GM21723 (cell line): ENCODE data around the gene FGF7.
"Not testable (repeated sequence)": the region's sequence is repeated elsewhere in the genome, so short reads cannot be mapped to it uniquely, and the experiment has no call there.

ENCODE experiments used
- ATAC-seq: cut with Tn5 transposase; IDR thresholded peaks from one replicate; pipeline ENCODE4 v1.9.1; 2021; ENCODE audit warnings: mild to moderate bottlenecking, moderate library complexity; ENCODE audit not compliant: unreplicated experiment

Gene FGF7, protein sequence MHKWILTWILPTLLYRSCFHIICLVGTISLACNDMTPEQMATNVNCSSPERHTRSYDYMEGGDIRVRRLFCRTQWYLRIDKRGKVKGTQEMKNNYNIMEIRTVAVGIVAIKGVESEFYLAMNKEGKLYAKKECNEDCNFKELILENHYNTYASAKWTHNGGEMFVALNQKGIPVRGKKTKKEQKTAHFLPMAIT

DNA sequence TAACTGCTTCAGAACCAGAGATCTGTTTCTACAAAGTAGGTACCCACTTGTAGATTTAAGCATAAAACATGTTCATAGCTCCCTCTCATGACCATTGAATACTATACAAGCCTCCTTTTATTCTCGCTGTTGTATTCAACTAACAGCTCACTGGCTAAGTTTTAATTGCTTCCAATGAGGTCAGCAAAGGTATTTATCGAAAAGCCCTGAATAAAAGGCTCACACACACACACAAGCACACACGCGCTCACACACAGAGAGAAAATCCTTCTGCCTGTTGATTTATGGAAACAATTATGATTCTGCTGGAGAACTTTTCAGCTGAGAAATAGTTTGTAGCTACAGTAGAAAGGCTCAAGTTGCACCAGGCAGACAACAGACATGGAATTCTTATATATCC, at the start of gene FGF7:
Gene FGF7, plus strand, starts transcription at position 222 of the 400 bp plus-strand sequence. CDS start 1,056 bp downstream, outside the sequence.
- ATAC-seq, result no peak

DNA sequence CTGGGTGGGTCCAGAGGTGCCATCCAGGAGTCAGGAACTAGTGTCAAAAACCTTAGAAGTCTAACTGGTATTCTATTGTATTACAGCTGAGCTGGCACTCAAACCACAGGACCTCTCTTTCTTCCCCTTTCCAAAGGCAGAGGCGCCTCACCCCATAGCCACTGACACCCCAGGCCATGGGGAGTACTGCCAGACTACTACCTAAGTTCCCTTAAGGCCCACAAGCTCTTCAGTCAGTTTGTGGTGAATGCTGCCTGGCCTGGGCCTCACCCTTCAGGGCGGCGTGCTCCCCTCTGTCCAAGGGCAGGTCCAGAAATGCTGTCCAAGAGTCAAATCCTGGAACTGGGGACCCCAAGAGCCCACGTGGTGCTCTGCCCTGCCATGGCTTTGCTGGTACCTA, 43.0 kb upstream of the FGF7 start:
- no peak for ATAC-seq

DNA sequence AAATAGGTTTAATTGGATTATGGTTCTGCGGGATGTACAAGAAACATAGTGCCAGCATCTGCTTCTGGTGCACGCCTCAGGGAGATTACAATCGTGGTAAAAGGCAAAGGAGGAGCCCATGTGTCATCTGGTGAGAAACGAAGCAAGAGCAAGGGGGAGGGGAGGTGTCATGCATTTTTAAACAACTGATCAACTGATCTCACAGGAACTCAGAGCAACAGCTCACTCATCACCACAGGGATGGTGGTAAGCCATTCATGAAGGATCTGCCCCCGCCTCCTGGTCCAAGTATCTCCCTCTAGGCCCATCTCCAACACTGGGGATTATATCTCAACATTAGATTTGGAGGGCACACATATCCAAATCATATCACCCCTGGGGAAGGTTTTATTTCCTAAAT, 42.1 kb upstream of the FGF7 start:
- ATAC-seq, result no peak

DNA sequence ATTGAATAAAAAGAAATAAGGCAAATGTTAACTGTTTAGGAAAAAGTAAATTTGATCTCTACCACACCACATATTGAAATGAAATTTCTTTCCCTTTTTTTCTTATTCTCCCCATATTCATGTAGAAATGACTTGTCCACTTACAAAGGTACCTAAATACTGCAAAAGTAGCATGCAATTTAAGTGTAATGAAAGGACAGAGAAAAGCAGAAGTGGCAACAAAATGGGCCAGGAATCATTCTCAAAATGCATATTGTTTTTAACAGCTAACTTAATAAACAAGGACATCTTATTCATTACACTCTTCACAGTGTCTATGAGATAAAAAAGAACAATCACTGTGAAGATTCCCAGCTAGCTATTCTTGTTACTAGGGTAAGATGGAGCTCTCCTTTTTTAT, 40.6 kb upstream of the FGF7 start:
- ATAC-seq, result no peak

DNA sequence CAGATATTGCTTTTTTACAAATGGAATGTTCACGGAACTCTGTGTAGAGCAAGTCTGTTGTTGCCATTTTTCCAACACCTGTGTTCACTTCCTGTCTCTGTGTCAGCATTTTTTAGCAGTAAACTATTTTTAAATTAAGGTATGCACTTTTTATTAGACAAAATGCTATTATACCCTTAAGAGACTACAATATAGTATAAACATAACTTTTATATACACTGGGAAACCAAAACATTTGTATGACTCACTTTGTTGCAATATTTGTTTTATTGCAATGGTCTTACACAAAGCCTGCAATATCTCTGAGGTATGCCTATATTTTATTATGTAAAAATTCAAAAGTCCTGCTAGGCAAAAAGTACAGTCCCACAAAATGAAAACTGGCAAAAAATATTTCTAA, 39.8 kb upstream of the FGF7 start:
- no peak for ATAC-seq

DNA sequence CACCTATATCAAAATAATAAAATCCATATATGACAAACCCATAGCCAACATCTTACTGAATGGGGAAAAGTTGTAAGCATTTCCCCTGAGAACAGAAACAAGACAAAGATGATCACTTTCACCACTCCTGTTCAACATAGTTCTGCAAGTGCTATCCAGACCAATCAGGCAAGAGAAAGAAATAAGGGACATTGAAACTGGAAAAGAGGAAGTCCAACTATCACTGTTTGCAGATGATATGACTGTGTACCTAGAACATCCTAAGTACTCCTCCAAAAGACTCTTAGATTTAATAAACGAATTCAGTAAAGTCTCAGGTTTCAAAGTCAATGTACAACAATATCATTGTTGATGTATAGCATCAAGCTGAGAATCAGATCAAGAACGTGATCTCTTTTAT, 35.6 kb upstream of the FGF7 start:
- no peak for ATAC-seq

DNA sequence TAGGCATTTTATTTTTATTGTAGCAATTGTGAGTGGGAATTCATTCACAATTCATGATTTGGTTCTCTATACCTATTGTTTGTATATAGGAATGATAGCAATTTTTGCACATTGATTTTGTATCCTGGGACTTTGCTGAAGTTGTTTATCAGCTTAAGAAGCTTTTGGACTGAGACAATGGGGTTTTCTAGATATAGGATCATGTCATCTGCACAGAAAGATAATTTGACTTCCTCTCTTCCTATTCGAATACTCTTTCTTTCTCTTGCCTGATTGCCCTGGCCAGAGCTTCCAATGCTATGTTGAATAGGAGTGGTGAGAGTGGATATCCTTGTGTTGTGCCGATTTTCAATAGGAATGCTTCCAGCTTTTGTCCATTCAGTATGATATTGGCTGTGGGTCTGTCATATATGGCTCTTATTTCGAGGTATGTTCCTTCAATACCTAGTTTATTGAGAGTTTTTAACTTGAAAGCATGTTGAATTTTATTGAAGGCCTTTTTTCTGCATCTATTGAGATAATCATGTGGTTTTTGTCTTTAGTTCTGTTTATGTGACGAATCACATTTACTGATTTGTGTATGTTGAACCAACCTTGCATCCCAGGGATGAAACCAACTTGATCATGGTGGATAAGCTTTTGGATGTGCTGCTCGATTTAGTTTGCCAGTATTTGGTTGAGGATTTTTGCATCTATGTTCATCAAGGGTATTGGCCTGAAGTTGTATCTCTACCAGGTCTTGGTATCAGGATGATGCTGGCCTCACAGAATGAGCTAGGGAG, 20.3 kb upstream of the FGF7 start:
- ATAC-seq, result not testable (repeated sequence)

DNA sequence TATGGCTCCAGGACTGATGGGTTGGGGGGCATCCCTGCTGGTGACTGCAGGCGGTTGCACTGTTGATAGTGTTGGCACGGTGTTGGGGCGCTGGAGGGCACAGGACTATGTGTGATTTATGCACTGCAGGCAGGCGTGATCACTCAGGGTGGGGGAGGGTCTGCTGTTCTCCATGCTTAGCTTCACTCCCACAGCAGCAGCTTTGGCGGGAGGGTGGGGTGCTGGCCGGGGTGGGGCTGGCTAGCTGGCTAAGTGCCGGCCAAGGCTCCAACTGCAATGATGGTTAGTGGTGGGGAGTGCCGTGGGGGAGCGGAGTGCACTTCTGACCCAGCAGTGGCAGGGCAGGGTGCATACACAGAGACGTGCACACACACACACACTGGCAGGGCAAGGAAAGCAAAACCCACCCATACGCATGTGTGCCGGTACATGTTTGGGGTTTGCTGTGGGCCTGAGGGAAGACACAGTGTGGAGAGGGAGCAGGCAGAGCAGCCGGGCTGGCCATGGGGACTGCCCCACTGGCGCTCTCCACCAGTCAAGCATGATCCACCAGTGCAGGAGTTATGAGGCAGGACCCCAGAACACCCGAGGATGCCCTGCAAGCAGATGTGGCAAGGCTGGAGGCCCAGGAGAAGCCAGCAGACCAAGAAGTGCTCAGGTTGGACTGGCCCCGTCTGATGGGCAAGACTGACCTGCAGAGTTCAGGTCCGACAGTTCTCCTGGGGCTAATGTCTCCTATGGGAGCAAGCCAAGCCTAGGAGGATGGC, 16.5 kb upstream of the FGF7 start:
- ATAC-seq, result no peak

DNA sequence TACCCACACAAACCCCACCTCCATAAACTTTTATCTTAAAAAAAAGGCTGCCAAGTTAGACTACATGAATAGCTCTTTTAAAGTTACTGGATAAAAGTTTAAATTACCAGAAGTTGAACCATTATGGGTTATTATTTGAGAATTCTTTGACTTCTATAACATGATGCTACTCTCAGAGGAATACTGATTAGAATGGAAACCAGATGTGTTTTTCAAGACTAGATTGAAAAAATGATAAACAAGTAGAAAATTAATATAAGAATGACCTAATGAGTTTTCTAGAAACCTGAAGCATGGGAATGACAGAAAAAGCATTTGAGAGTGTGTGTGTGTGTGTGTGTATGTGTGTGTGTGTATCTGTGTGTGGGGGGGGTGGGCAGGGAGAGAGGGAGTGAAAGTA, 12.4 kb upstream of the FGF7 start:
- ATAC-seq, result no peak

DNA sequence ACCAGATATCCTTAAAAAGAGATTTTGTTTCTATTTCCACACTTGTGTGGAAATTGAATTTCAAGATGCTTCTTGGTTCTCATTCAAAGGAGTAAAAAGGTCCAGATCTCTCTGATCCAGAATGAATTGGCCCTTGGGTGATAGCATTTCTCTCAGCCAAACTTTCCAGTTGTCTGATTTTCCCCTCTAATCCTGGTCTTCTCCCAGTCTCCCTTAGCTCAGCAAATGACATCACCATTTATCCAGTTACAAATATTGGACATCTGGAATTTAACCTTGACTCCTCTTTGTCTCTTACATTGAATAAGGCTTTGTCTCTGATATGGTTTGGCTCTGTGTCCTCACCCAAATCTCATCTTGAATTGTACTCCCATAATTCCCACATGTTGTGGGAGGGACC, 10.2 kb upstream of the FGF7 start:
- no peak for ATAC-seq

DNA sequence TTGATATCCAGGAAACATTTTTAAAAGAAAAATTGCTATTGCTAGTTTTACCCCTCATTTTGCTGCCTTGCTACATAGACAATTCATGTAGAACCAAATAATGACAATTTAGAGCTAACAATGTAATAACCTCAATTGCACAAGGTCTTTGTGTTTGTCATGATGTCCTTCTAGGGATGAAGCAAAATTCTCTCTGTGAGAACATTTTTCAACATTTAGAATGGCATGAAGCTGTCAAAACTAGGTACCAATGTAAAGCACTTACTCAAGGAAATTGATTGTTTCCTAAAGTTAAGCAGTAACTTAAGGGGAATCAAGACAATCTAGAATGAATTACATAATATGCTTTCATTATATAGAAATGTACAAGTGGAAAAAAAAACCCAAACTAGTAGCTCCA, 7.9 kb upstream of the FGF7 start:
- ATAC-seq, result no peak

DNA sequence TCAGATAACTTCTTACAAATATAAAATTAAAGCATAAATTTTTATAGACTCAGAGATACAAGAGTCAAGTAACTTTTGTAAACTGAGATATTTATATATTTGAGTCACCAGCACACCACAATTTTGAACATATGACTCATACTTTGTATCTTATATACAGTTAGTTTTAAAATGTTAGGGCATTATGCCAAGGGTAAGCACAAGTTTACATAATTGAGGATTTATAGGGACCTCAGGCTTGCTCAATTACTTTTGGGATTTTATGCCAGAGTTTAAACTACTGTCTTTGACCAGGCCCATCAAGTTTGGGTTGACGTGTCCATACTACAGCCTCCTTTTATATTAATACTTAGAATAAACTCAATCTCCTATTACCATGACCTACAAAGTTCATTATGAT, 7.4 kb upstream of the FGF7 start:
- no peak for ATAC-seq

DNA sequence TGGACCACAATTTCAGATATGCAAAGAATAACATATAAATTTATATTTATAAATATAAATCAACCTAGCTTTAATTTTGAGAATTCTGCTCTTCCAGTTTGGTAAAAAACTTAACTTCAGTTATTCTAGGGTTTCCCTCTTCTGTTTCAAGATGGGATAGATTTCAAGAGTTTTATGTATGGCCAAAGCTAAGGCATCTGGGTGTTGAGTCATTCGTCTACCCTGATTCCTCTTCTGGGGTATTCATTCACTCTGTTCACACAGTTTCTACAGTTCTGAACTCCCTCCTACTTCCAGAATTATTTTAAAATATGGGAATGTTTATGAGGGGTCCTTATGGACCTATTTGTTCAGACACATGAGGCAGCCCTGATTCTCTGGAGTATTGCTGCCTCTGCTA, 4.2 kb upstream of the FGF7 start:
- no peak for ATAC-seq

DNA sequence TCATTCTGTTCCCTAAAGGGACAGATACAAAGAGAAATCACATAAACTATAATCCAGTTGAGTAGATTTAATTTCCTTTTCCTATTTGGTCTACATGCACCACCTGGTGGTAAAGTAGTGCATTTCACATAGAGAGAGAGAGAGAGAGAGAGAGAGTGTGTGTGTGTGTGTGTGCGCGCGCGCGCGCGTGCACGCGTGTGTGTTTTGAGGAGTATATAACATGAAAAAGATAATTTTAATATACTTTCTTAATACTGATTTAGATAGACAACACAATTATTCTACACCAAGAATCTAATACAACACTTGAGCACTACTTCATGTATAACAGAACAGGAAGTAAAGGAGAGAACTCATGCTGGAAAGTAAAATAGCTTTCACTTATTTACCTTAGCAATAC, 1.1 kb upstream of the FGF7 start:
- no peak for ATAC-seq

DNA sequence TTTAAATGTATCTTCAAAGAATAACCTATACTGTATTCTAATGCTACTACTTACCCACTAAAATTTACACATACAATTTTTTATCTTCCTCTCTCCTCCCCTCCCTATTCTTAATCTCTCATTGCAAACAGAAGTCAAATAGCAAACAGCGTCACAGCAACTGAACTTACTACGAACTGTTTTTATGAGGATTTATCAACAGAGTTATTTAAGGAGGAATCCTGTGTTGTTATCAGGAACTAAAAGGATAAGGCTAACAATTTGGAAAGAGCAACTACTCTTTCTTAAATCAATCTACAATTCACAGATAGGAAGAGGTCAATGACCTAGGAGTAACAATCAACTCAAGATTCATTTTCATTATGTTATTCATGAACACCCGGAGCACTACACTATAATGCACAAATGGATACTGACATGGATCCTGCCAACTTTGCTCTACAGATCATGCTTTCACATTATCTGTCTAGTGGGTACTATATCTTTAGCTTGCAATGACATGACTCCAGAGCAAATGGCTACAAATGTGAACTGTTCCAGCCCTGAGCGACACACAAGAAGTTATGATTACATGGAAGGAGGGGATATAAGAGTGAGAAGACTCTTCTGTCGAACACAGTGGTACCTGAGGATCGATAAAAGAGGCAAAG, 984 bp downstream of the FGF7 start:
- no peak for ATAC-seq

DNA sequence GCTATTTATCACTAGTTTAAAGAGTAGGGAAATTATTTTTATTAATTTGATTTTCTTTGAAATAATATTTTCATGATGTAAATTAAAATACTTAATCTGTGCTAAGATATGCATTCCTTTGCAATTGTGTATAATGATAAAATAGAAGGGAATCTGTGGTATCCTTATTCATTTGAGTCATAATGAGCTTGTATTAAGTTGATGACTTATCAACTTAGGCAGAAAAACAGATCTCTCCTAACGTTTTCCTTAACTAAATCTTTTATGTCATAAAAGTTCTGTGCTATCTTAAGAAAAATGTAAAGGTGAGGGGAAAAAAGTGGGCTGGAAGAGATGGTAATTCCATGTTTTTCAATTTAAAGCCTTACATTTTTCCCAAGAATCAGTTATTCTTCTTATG, 1.9 kb downstream of the FGF7 start:
- no peak for ATAC-seq

DNA sequence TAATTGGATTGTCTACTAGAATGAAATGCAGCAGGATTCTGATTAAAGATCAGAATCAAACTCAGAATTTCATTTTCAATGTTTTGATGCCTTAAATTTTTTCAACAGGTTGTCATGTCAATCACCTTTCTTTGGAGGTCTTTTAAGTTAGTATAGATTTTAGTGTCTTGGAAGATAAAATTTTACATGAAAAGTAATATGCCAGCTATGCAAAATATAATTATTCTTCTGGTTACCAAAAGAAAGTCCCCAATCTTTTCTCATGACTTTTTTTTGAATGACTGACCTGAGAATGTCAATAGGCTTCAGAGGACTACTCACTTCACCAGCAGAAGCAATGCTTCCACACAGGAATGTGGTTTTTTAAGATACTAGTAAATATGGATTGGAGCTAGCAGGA, 4.3 kb downstream of the FGF7 start:
- no peak for ATAC-seq

DNA sequence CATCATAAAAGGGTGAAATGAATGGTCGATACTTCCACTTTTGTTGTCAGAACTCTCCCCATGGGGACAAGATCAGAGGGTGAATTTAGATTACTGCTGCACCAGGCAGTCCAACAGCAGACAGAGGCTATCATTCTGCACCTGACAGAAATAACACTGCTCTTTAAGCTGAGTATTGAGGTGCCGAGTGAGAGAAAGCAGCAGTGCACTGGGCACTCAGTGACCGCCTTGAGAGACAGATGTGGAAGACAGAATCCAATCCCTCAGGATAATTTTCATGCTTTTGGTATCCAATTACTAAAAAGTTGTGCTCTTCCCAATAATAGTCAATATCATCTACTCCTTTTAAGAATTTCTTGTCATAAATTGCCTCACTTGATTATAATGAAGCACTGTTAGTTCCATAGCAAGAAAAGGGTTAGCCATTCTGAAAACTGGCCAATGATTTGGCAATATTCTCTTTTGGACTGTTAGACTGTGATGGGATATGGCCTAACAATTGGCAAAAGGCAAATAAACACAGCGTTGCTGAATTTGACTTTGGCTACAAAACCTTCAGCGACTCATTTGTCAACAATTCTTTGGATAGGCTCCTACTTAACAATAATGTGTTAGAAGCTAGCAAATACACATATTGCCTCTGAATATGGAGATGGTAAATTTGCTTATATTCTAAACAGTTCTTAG, 5.5 kb downstream of the FGF7 start:
- ATAC-seq, result no peak

DNA sequence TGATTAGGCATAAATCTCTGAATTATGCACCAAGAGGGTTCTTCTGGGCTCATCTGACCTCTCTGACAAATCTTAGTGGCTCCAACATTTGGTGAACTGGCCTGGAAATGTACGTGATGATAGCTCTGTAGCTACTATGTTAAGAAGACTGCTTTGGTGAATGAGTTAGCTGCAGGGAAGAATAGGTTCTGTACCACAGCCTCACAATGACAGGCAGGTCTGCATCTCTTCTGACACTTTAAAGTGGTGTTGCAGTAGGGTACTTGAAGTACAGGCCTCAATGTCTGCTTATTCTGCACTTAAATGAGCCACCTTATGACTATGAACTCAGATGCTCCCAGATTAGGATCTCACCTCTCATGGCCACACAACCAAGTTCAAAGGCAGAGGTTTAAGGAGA, 7.0 kb downstream of the FGF7 start:
- ATAC-seq, result no peak

DNA sequence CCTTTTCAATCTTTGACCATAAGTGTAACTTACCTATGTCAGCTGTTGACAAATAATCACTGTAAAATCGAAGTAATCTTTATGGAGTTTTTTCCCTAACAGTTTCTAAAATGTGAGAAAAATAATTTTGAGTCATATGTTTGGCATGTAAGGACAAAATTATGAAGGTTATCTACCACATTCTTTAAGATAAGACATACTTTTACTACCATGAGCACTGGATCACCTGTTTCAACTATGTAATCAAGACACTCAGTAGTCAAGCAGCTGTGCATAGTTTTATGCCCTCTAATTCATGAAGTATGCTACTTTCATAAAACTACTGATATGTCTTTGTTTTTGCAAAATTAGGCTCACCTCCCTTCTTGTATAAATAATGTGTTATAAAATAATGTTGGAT, 12.1 kb downstream of the FGF7 start:
- no peak for ATAC-seq

DNA sequence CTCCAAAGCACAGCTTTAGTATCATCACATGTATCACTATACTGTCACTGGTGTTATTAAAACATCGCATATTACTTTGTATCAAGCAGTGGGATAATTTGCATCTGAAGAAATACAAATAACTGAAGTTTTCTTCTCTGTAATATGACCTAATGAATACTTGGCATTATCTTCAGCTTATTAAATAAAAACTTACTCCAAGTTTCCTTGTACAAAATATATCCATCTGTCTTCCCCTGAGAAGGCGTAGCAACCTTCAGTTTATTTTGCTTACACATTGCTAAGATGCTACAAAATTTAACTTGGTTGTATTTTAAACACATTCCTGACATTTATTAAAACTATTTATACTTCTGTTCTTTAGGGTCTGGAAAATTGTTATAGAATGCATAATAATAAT, 13.7 kb downstream of the FGF7 start:
- no peak for ATAC-seq
